Left colon (tissue), 2 donors: ENCODE results near the gene PDIA2. TPM values are rescaled to one million over a fixed set of nuclear protein-coding genes. Genes with fewer than 3 reads are reported as not detected.

Experiments
- total RNA-seq, 2 donors: library from RNA; stranded (reverse); fragmentation: NEBNext Ultra II Directional; extraction: Animal tissue kit (Norgen Biotek cat#: 25700); gene quantifications; one replicate each; pipeline ENCODE4 v1.2.1, GENCODE V29; 2021
- donor health status: DM: no; HTN: no; CAD: no.
- donor health status: DM: yes; HTN: yes; CAD: no.

PDIA2 gene
- total RNA-seq, 2 donors from 2014 or later, result 0.67 to 2.1 TPM

Other genes with a start within 250 kb of the PDIA2 start
- 10 to 100 TPM; 10.9 to 18.3 TPM for gene POLR3K, start 229.6 kb upstream of the PDIA2 start, total RNA-seq
- 10 to 100 TPM; 20.7 to 24.7 TPM for gene SNRNP25, start 229.3 kb upstream of the PDIA2 start, total RNA-seq
- 10 to 100 TPM; 35.5 to 36.7 TPM for gene RHBDF1, start 210.5 kb upstream of the PDIA2 start, total RNA-seq
- 10 to 100 TPM; 31.5 to 36.4 TPM for gene MPG, start 204.9 kb upstream of the PDIA2 start, total RNA-seq
- 10 to 100 TPM; 14.4 to 14.9 TPM for gene NPRL3, start 144.5 kb upstream of the PDIA2 start, total RNA-seq
- gene HBZ, start 130.5 kb upstream of the PDIA2 start, total RNA-seq, result not detected
- not detected for gene HBM, start 117.2 kb upstream of the PDIA2 start, total RNA-seq
- gene HBA2, start 110.3 kb upstream of the PDIA2 start, total RNA-seq, result 10 to 100 TPM in 1 of 2 donors, 1 to 10 TPM in 1; 4.9 to 14.0 TPM
- 10 to 100 TPM in 1 of 2 donors, 1 to 10 TPM in 1; 2.4 to 20.8 TPM for gene HBA1, start 106.5 kb upstream of the PDIA2 start, total RNA-seq
- gene HBQ1, start 102.7 kb upstream of the PDIA2 start, total RNA-seq, result not detected
- gene LUC7L, start 53.7 kb upstream of the PDIA2 start, total RNA-seq, result 10 to 100 TPM; 46.5 to 48.9 TPM
- gene FAM234A, start 48.3 kb upstream of the PDIA2 start, total RNA-seq, result 100 to 1,000 TPM; 100 to 135 TPM
- 1 to 10 TPM; 2.6 to 7.6 TPM for gene RGS11, start 7.2 kb upstream of the PDIA2 start, total RNA-seq
- gene ARHGDIG, start 2.6 kb upstream of the PDIA2 start, total RNA-seq, result 1 to 10 TPM; 2.4 to 6.5 TPM
- gene AXIN1, start 69.6 kb downstream of the PDIA2 start, total RNA-seq, result 10 to 100 TPM; 32.8 to 38.4 TPM
- 10 to 100 TPM; 47.7 to 48.2 TPM for gene MRPL28, start 87.4 kb downstream of the PDIA2 start, total RNA-seq
- gene PGAP6, start 98.8 kb downstream of the PDIA2 start, total RNA-seq, result 100 to 1,000 TPM; 116 to 130 TPM
- 10 to 100 TPM; 38.4 to 39.1 TPM for gene NME4, start 114.0 kb downstream of the PDIA2 start, total RNA-seq
- 10 to 100 TPM; 60.6 to 61.8 TPM for gene DECR2, start 118.7 kb downstream of the PDIA2 start, total RNA-seq
- 10 to 100 TPM; 21.2 to 23.2 TPM for gene RAB11FIP3, start 142.5 kb downstream of the PDIA2 start, total RNA-seq
- 100 to 1,000 TPM in 1 of 2 donors, 10 to 100 TPM in 1; 98.8 to 102 TPM for gene CAPN15, start 244.5 kb downstream of the PDIA2 start, total RNA-seq